HG03064 (cell line): ENCODE data around the gene AHCYL2.
"Not testable (repeated sequence)": the region's sequence is repeated elsewhere in the genome, so short reads cannot be mapped to it uniquely, and the experiment has no call there.

Experiments used
- ATAC-seq: cut with Tn5 transposase; IDR thresholded peaks from one replicate; pipeline ENCODE4 v1.9.1; 2021; ENCODE audit warnings: low read depth; ENCODE audit not compliant: unreplicated experiment

The AHCYL2 gene

GRCh38 chr7:129240119-129240820 is 15.4 kb downstream of the AHCYL2 start:
- ATAC-seq, result no peak

GRCh38 chr7:129244220-129244619 is 19.4 kb downstream of the AHCYL2 start:
- ATAC-seq, result no peak

GRCh38 chr7:129245533-129245932 is 20.7 kb downstream of the AHCYL2 start:
- no peak for ATAC-seq

GRCh38 chr7:129247087-129247486 is 22.3 kb downstream of the AHCYL2 start:
- no peak for ATAC-seq

GRCh38 chr7:129252128-129252527 is 27.3 kb downstream of the AHCYL2 start:
- ATAC-seq, result no peak

- not testable (repeated sequence) for ATAC-seq
These were observed 27.8 kb downstream of the AHCYL2 start for GRCh38 chr7:129252603-129253002.

- no peak for ATAC-seq
These were observed 31.0 kb downstream of the AHCYL2 start for GRCh38 chr7:129255800-129256199.

GRCh38 chr7:129256221-129256620 is 31.4 kb downstream of the AHCYL2 start:
- no peak for ATAC-seq

- no peak for ATAC-seq
These were observed 32.3 kb downstream of the AHCYL2 start for GRCh38 chr7:129257168-129257567.

- ATAC-seq, result no peak
These were observed 34.0 kb downstream of the AHCYL2 start for GRCh38 chr7:129258649-129259389.

GRCh38 chr7:129262324-129262723 is 37.5 kb downstream of the AHCYL2 start:
- no peak for ATAC-seq

- ATAC-seq, result no peak
These were observed 38.3 kb downstream of the AHCYL2 start for GRCh38 chr7:129263168-129263567.

GRCh38 chr7:129264534-129264933 is 39.7 kb downstream of the AHCYL2 start:
- no peak for ATAC-seq

GRCh38 chr7:129265328-129265727 is 40.5 kb downstream of the AHCYL2 start:
- no peak for ATAC-seq

GRCh38 chr7:129266181-129266580 is 41.4 kb downstream of the AHCYL2 start:
- ATAC-seq, result no peak

- no peak for ATAC-seq
These were observed 45.2 kb downstream of the AHCYL2 start for GRCh38 chr7:129270077-129270476.

GRCh38 chr7:129271500-129272355 is 46.9 kb downstream of the AHCYL2 start:
- ATAC-seq, result no peak

GRCh38 chr7:129273936-129274335 is 49.1 kb downstream of the AHCYL2 start:
- ATAC-seq, result no peak

- ATAC-seq, result no peak
These were observed 52.8 kb downstream of the AHCYL2 start for GRCh38 chr7:129277629-129278028.

- ATAC-seq, result no peak
These were observed 53.9 kb downstream of the AHCYL2 start for GRCh38 chr7:129278688-129279087.

- no peak for ATAC-seq
These were observed 54.9 kb downstream of the AHCYL2 start for GRCh38 chr7:129279757-129280156.
